Nephron (organoid): ENCODE data around the gene PPP2R5C.
"Not testable (repeated sequence)": the region's sequence is repeated elsewhere in the genome, so short reads cannot be mapped to it uniquely, and the experiment has no call there.

Experiments used
- H3K27ac Mint-ChIP-seq, 3 experiments: 2 replicates each; pipeline ENCODE4 v1.8.0; 2020; ENCODE audit warnings: mixed read lengths in 3 of 3, mild to moderate bottlenecking in 2 of 3, moderate library complexity in 1 of 3
- H3K27me3 Mint-ChIP-seq: 2 replicates; pipeline ENCODE4 v1.8.0; 2021; ENCODE audit warnings: low read depth, mild to moderate bottlenecking, moderate library complexity, mixed read lengths
- H3K36me3 Mint-ChIP-seq: 2 replicates; pipeline ENCODE4 v1.8.0; 2020; ENCODE audit warnings: low read depth, mixed read lengths
- H3K4me1 Mint-ChIP-seq: 2 replicates; pipeline ENCODE4 v1.8.0; 2020; ENCODE audit warnings: mixed read lengths
- H3K4me3 Mint-ChIP-seq, 3 experiments: 2 replicates each; pipeline ENCODE4 v1.8.0; 2020; ENCODE audit warnings: mild to moderate bottlenecking in 3 of 3, mixed read lengths in 3 of 3, moderate library complexity in 2 of 3
- H3K9me3 Mint-ChIP-seq: 2 replicates; pipeline ENCODE4 v1.8.0; 2020; ENCODE audit warnings: mixed read lengths
- CTCF ChIP-seq, 3 experiments: fragments of 200-600 bp; sonication (generic); IDR thresholded peaks; one replicate each; pipeline ENCODE4 v1.5.0; 2021; ENCODE audit warnings: antibody characterized with exemption in 3 of 3; ENCODE audit not compliant: unreplicated experiment in 3 of 3

PPP2R5C gene

GRCh38 chr14:101727611-101728366, 33.7 kb upstream of the PPP2R5C start:
- Mint-ChIP-seq H3K27ac (no peak overlapping the region), H3K36me3 (no peaks in the 10 kb centered on the region), H3K9me3 (no peaks in the 10 kb centered on the region), H3K27me3 (peaks cover 5% of the 10 kb centered on the region), H3K4me1 (peaks cover 5% of the 10 kb centered on the region), H3K4me3 (no peak overlapping the region)
- no peak for TF ChIP-seq CTCF (IDR thresholded peaks at IDR 0.05; ENCODE audit: unreplicated experiment in 3 of 3)

GRCh38 chr14:101728367-101728742, 33.2 kb upstream of the PPP2R5C start:
- TF ChIP-seq CTCF (IDR thresholded peaks at IDR 0.05; ENCODE audit: unreplicated experiment in 3 of 3), result no peak
- no peak overlapping the region for H3K27ac Mint-ChIP-seq

DNA sequence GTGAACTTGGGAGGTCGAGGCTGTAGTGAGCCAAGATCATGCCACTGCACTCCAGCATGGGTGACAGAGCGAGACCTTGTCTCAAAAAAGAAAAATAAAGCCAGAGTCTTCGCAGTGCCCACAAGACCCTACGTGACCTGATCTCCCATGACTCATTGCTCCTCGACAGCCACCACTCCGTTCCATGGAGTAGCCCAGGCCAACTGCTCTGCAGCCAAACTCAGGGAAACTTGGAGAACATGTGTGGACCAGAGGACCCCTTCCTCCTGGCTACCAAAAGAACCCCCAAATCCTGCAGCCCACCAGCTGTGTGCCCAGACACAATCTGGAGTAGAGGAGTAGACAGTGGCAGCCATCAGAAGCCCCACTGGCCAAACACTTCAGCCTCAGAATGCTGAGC, 32.1 kb upstream of the PPP2R5C start:
- H3K9me3 Mint-ChIP-seq, result no peaks in the 10 kb centered on the region
- TF ChIP-seq CTCF (IDR thresholded peaks at IDR 0.05; ENCODE audit: unreplicated experiment in 3 of 3), result no peak
- H3K36me3 Mint-ChIP-seq, result no peaks in the 10 kb centered on the region
- H3K4me1 Mint-ChIP-seq, result peaks cover 5% of the 10 kb centered on the region
- H3K27ac Mint-ChIP-seq, result no peak overlapping the region
- H3K4me3 Mint-ChIP-seq, result no peak overlapping the region
- H3K27me3 Mint-ChIP-seq, result peaks cover 5% of the 10 kb centered on the region

More at GRCh38 chr14:101728367-101728742, 33.2 kb upstream of the PPP2R5C start:
- Mint-ChIP-seq H3K9me3 (no peaks in the 10 kb centered on the region), H3K4me1 (peaks cover 5% of the 10 kb centered on the region), H3K36me3 (no peaks in the 10 kb centered on the region), H3K4me3 (no peak overlapping the region), H3K27me3 (peaks cover 5% of the 10 kb centered on the region)

- not testable (repeated sequence) for H3K27me3 Mint-ChIP-seq, H3K27ac Mint-ChIP-seq, H3K36me3 Mint-ChIP-seq, H3K4me1 Mint-ChIP-seq, H3K9me3 Mint-ChIP-seq, H3K4me3 Mint-ChIP-seq
Observed at GRCh38 chr14:101730157-101730556, 31.4 kb upstream of the PPP2R5C start.

GRCh38 chr14:101730626-101731186, 30.8 kb upstream of the PPP2R5C start:
- H3K36me3 Mint-ChIP-seq, result no peaks in the 10 kb centered on the region
- no peak overlapping the region for H3K27ac Mint-ChIP-seq
- peaks cover 5% of the 10 kb centered on the region for H3K4me1 Mint-ChIP-seq
- H3K27me3 Mint-ChIP-seq, result peaks cover 5% of the 10 kb centered on the region
- no peaks in the 10 kb centered on the region for H3K9me3 Mint-ChIP-seq
- no peak for TF ChIP-seq CTCF (IDR thresholded peaks at IDR 0.05; ENCODE audit: unreplicated experiment in 3 of 3)
- no peak overlapping the region for H3K4me3 Mint-ChIP-seq

DNA sequence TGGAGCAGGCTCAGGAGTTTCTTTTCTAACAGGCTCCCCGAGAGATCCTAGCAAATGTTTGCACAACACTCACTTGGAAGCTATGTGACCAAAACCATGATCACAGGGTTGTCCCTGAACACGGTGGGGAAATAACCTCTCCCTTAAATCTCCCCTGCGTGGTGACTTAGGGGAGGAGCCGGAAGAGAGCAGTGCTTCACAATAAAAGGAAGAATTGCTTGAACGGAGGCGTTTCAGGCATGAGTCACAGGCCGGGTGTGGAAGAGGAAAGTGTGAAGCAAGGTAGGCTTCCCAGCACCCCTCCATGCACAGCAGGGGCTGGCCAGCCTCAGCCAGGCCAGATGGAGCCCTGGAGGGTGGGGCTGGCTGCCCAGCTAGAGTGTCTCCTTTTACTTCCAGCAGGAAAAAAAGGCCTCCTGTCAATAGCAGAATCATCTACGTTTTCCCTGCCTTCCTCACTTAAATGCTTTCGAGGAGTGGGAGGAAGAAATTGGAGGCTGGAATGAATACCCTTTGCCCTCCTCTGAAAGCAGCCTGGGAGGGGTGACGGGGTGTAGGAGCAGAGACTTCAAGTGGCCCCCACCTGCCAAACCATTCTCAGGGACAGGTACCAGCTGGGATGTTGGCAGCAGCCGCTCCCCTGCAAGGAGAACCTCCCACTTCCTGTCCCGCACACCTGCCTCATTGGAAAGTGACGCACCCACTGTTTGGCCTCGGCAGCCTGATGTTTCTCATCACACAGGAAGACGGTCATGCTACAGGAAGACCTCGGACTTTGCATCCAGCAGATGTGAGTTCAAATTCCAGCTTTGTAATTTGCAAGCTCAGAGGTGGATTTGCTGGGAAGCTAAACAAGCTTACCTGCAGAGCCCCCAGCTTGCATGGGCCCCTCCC, 30.1 kb upstream of the PPP2R5C start:
- Mint-ChIP-seq H3K4me1 (peaks cover 5% of the 10 kb centered on the region), H3K27me3 (peaks cover 5% of the 10 kb centered on the region), H3K27ac (peak overlapping the region in 1 of 3 experiments; percentile 24), H3K36me3 (no peaks in the 10 kb centered on the region), H3K4me3 (no peak overlapping the region), H3K9me3 (no peaks in the 10 kb centered on the region)
- no peak for TF ChIP-seq CTCF (IDR thresholded peaks at IDR 0.05; ENCODE audit: unreplicated experiment in 3 of 3)
